PC-3 (cell line): ENCODE results near the gene KLHL30. TPM values are rescaled to one million over a fixed set of nuclear protein-coding genes. Genes with fewer than 3 reads are reported as not detected.

Experiments
- ATAC-seq: fragments of 200-7000 bp; cut with Tn5 transposase; 2 replicates; pipeline ENCODE4 v1.9.1; 2020; ENCODE audit warnings: mild to moderate bottlenecking, moderate library complexity
- BruUV-seq: library from RNA; stranded (reverse); fragments of 400-500 nt; replicated peaks from 2 replicates; lab custom pipeline; 2021; lab: Mats Ljungman, UMichigan
- CTCF ChIA-PET: fragments of 300-600 bp; sonication (Branson Sonifier 250); formaldehyde crosslinking; loops from one replicate; lab custom pipeline; 2022; ENCODE audit warnings: antibody characterized with exemption; lab: Charles Lee
- POLR2A ChIA-PET: fragments of 300-600 bp; sonication (Branson Sonifier 250); formaldehyde crosslinking; loops from one replicate; lab custom pipeline; 2022; ENCODE audit warnings: antibody characterized with exemption; ENCODE audit not compliant: unreplicated experiment; lab: Charles Lee
- DNase-seq: peaks from one replicate; pipeline ENCODE4 v3.0.0-alpha.2; 2015
- H2AFZ ChIP-seq: fragments of 300-600 bp; sonication (generic); 2 replicates; pipeline ENCODE4 v1.6.0; 2016; ENCODE audit warnings: antibody characterized with exemption, low read length
- H3F3A ChIP-seq: fragments of 300-600 bp; sonication (generic); one replicate; pipeline ENCODE4 v1.6.0; 2017; ENCODE audit warnings: antibody characterized with exemption, low read length, control low read depth, mild to moderate bottlenecking; ENCODE audit not compliant: unreplicated experiment
- H3K27ac ChIP-seq: fragments of 300-600 bp; sonication (generic); 2 replicates; pipeline ENCODE4 v1.5.1; 2016; ENCODE audit warnings: mild to moderate bottlenecking, low read length
- H3K27me3 ChIP-seq: fragments of 300-600 bp; sonication (generic); 2 replicates; pipeline ENCODE4 v1.6.1; 2016; ENCODE audit warnings: low read length, mixed read lengths
- H3K36me3 ChIP-seq: fragments of 300-600 bp; sonication (generic); 2 replicates; pipeline ENCODE4 v1.6.1; 2016; ENCODE audit warnings: low read depth, mixed run types, low read length, mixed read lengths
- H3K4me1 ChIP-seq: fragments of 300-600 bp; sonication (generic); 2 replicates; pipeline ENCODE4 v1.5.1; 2016; ENCODE audit warnings: low read length; ENCODE audit not compliant: insufficient read depth
- H3K4me2 ChIP-seq: fragments of 300-600 bp; sonication (generic); 2 replicates; pipeline ENCODE4 v1.6.0; 2016; ENCODE audit warnings: low read length
- H3K4me3 ChIP-seq: fragments of 300-600 bp; sonication (generic); 2 replicates; pipeline ENCODE4 v1.5.1; 2016; ENCODE audit warnings: mild to moderate bottlenecking, low read length, mixed read lengths
- H3K79me2 ChIP-seq: fragments of 300-600 bp; sonication (generic); 2 replicates; pipeline ENCODE4 v1.6.1; 2017; ENCODE audit warnings: low read length, mixed read lengths
- H3K9ac ChIP-seq: fragments of 300-600 bp; sonication (generic); 2 replicates; pipeline ENCODE4 v1.6.0; 2016; ENCODE audit warnings: mild to moderate bottlenecking, low read length
- H3K9me2 ChIP-seq: fragments of 300-600 bp; sonication (generic); replicated peaks from 2 replicates; pipeline ENCODE4 v1.6.1; 2016; ENCODE audit warnings: mixed run types, low read length, mixed read lengths
- H3K9me3 ChIP-seq: fragments of 300-600 bp; sonication (generic); 2 replicates; pipeline ENCODE4 v1.6.1; 2016; ENCODE audit warnings: low read length, mixed read lengths
- H4K20me1 ChIP-seq: fragments of 300-600 bp; sonication (generic); 2 replicates; pipeline ENCODE4 v1.6.1; 2016; ENCODE audit warnings: low read length, mixed read lengths
- EZH2 ChIP-seq: fragments of 300-600 bp; sonication (generic); IDR thresholded peaks from one replicate; pipeline ENCODE4 v1.6.1; 2017; ENCODE audit warnings: antibody characterized with exemption, mild to moderate bottlenecking, low read length; ENCODE audit not compliant: unreplicated experiment
- EZH2phosphoT487 ChIP-seq: fragments of 300-600 bp; sonication (generic); IDR thresholded peaks from 2 replicates; pipeline ENCODE4 v1.6.1; 2018; ENCODE audit warnings: mild to moderate bottlenecking, antibody characterized with exemption, low read length, borderline replicate concordance
- intact Hi-C: fragments of 100-400 bp; cut with micrococcal nuclease; formaldehyde crosslinking; loops from 2 replicates; pipeline ENCODE4 v1.9.0; 2023
- total RNA-seq: library from RNA; depleted of rRNA; stranded (reverse); fragments of >200 nt; gene quantifications from 2 replicates; pipeline ENCODE4 v1.2.3, GENCODE V29; 2014
- TF ChIP-seq, protein P1 (sequence below): fragments of 300-600 bp; sonication (generic); conservative IDR thresholded peaks from 2 replicates; pipeline ENCODE4 v1.5.1; 2017; ENCODE audit warnings: antibody characterized with exemption, low read depth, mild to moderate bottlenecking, low read length

KLHL30 gene
- total RNA-seq, 1 experiment from 2014 or later, result not detected

DNA sequence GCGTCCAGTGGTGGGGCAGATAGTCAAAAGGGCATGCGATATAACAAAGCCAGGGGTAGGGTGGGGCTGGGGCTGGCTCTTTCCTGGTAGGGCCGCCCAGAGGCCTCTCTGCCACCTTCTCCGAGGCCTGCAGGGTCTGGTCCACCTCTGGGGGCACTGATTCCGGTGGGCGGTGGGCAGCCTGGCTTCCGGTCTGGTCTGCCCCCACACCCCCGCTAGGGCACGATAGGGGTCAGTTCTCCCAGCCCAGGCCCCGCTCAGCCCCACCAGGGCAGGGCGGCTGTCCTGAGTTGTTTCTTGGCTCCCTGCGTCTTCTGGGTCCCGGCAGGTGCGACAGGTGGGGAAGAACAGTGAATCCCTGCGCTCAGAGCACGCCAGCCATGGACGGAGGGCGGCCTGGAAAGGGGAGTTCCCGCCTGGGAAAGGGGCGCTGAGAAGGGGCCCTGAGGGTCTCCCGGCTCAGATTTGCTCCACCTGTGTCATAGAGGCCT, 19.6 kb downstream of the KLHL30 start:
- no peak overlapping the region for H3K9ac ChIP-seq
- H3K4me3 ChIP-seq, result no peak overlapping the region
- ChIA-PET CTCF (no interaction called here), POLR2A (no interaction called here)
- H3K9me3 ChIP-seq, result no peaks in the 10 kb centered on the region
- H2AFZ ChIP-seq, result no peak overlapping the region
- intact Hi-C loops, result no loop called here
- DNase-seq, result no peak
- H3F3A ChIP-seq, result no peaks in the 10 kb centered on the region
- no peak overlapping the region for H3K27ac ChIP-seq
- H3K27me3 ChIP-seq, result no peaks in the 10 kb centered on the region
- no peaks in the 10 kb centered on the region for H3K9me2 ChIP-seq
- no peaks in the 10 kb centered on the region for H3K4me1 ChIP-seq
- H3K79me2 ChIP-seq, result no peaks in the 10 kb centered on the region
- BruUV-seq, result no TSS peak
- no peaks in the 10 kb centered on the region for H4K20me1 ChIP-seq
- TF ChIP-seq EZH2 (no peak), EZH2phosphoT487 (no peak)
- TF ChIP-seq, protein P1, sequence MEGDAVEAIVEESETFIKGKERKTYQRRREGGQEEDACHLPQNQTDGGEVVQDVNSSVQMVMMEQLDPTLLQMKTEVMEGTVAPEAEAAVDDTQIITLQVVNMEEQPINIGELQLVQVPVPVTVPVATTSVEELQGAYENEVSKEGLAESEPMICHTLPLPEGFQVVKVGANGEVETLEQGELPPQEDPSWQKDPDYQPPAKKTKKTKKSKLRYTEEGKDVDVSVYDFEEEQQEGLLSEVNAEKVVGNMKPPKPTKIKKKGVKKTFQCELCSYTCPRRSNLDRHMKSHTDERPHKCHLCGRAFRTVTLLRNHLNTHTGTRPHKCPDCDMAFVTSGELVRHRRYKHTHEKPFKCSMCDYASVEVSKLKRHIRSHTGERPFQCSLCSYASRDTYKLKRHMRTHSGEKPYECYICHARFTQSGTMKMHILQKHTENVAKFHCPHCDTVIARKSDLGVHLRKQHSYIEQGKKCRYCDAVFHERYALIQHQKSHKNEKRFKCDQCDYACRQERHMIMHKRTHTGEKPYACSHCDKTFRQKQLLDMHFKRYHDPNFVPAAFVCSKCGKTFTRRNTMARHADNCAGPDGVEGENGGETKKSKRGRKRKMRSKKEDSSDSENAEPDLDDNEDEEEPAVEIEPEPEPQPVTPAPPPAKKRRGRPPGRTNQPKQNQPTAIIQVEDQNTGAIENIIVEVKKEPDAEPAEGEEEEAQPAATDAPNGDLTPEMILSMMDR, result no peak
- ATAC-seq, result no peak
- H3K36me3 ChIP-seq, result no peaks in the 10 kb centered on the region; the same call in 1 of the 2 replicates
- no peak overlapping the region for H3K4me2 ChIP-seq

DNA sequence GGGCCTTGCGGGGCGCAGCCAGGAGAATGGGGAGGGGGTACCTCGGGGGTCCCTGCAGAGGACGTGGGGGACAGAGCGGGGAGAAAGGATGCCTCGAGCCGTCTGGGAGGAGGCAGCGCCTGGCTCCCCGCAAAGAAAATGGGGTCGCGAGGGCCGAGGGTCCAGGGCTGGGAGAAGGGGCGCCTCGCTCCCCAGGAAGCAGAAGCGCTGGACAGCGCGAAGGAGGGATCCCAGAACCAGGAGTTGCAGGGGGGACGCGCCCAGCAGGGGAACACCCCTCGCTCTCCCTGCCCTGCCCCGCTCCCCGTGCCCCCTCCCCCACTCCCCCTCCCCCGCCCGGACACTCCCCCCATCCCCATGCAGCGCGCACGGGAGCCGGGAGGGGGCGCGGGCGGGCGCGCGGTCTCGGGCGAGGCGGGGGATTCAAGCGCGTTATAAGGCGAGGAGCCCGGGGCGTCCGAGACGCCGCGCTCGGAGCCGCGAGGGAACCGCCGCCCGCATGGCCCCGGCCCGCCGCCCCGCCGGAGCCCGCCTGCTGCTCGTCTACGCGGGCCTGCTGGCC, 20.1 kb downstream of the KLHL30 start, which contains the start of gene ERFE:
TSS of gene ERFE (plus strand) at position 462 of the 562 bp plus-strand sequence. CDS start at position 500, 38 bp downstream.
- no peak for TF ChIP-seq EZH2
- TF ChIP-seq, protein P1, result no peak
- TF ChIP-seq EZH2phosphoT487, result no peak
- Histone ChIP-seq H3K9me3 (no peaks in the 10 kb centered on the region), H3K27ac (no peak within 1 kb of the TSS), H3K27me3 (no peaks in the 10 kb centered on the region), H3K4me1 (no peaks in the 10 kb centered on the region), H3K4me3 (peak within 1 kb of the TSS; percentile 63), H4K20me1 (no peaks in the 10 kb centered on the region), H2AFZ (peak within 1 kb of the TSS; percentile 45; the same call in 1 of the 2 replicates), H3K36me3 (no peaks in the 10 kb centered on the region; the same call in 1 of the 2 replicates), H3K4me2 (peak within 1 kb of the TSS; percentile 76), H3F3A (no peaks in the 10 kb centered on the region), H3K79me2 (no peaks in the 10 kb centered on the region), H3K9ac (peak within 1 kb of the TSS; percentile 7; the same call in 1 of the 2 replicates), H3K9me2 (no peaks in the 10 kb centered on the region)
- POLR2A ChIA-PET, result no interaction called here
- CTCF ChIA-PET, result no interaction called here
- DNase-seq (peak; percentile 61), ATAC-seq (peak; percentile 75)
- intact Hi-C loops, result no loop called here
- no TSS peak for BruUV-seq

DNA sequence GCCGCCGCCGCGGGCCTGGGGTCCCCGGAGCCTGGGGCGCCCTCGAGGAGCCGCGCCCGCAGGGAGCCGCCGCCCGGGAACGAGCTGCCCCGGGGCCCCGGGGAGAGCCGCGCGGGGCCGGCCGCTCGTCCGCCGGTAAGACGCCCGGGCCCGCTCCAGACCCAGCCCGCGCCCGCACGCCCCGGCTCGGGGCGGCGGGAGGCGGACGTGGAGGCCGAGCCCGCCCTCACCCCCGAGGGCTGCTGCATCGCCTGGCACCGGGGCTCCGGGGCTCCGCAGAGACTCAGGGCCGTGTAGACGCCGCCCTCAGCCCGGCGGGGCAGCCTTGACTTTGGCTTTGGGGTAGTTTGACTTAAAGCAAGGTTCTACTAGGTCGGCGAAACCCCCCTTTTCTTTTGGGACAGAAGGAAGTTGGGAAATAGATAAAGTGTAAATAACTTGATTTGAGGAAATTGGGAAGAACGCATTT, 20.6 kb downstream of the KLHL30 start:
- Histone ChIP-seq H4K20me1 (no peaks in the 10 kb centered on the region), H3K4me2 (peak overlapping the region; percentile 76), H3K4me1 (no peaks in the 10 kb centered on the region), H3K79me2 (no peaks in the 10 kb centered on the region), H3K27me3 (no peaks in the 10 kb centered on the region), H3F3A (no peaks in the 10 kb centered on the region), H3K9ac (peak overlapping the region; percentile 7; the same call in 1 of the 2 replicates), H2AFZ (peak overlapping the region; percentile 45; the same call in 1 of the 2 replicates), H3K27ac (no peak overlapping the region), H3K9me3 (no peaks in the 10 kb centered on the region), H3K4me3 (peak overlapping the region; percentile 63), H3K36me3 (no peaks in the 10 kb centered on the region; the same call in 1 of the 2 replicates), H3K9me2 (no peaks in the 10 kb centered on the region)
- no TSS peak for BruUV-seq
- peak; percentile 54 for ATAC-seq
- no peak for TF ChIP-seq EZH2phosphoT487
- no peak for TF ChIP-seq EZH2
- DNase-seq, result no peak
- ChIA-PET CTCF (no interaction called here), POLR2A (no interaction called here)
- intact Hi-C loops, result no loop called here
